ENCODE measurements around the gene MVB12B. TPM values are rescaled to one million over a fixed set of nuclear protein-coding genes. Genes with fewer than 3 reads are reported as not detected.
A peak's percentile ranks its signal among the peaks of the same experiment; 100 is the strongest.

MVB12B gene
- total RNA-seq, 1 experiment from 2014 or later: 5.8 TPM

GRCh38 chr9:126398403-126399058, 71.9 kb downstream of the MVB12B start:
- no peaks in the 10 kb centered on the region for H3K27me3 ChIP-seq (ENCODE audit: insufficient read depth, low read length)
- H3K4ac ChIP-seq (ENCODE audit: low read depth, low read length): no peak overlapping the region
- no peaks in the 10 kb centered on the region for H3K79me2 ChIP-seq (ENCODE audit: insufficient read depth, low read length)
- no peak overlapping the region for H3K18ac ChIP-seq (ENCODE audit: insufficient read length, low read depth, low read length)
- H2BK12ac ChIP-seq (ENCODE audit: insufficient read length, low read depth, low read length): no peak overlapping the region
- no peak overlapping the region for H3K27ac ChIP-seq (ENCODE audit: insufficient read length, low read depth, low read length)
- H4K8ac ChIP-seq (replicated peaks; ENCODE audit: insufficient read length, low read depth, low read length): no peak overlapping the region
- no peaks in the 10 kb centered on the region for H3K36me3 Mint-ChIP-seq (ENCODE audit: insufficient read depth in 1 of 3, low read depth in 3 of 3)
- no peak overlapping the region for H4K5ac ChIP-seq (ENCODE audit: insufficient read length, low read depth, low read length)
- no peak overlapping the region for H3K4me2 ChIP-seq (ENCODE audit: insufficient read depth, insufficient read length, low read length)
- H2BK120ac ChIP-seq (ENCODE audit: low read depth, low read length, poor library complexity, severe bottlenecking): no peak overlapping the region
- no peak overlapping the region for H3K9ac ChIP-seq (ENCODE audit: extremely low read depth, insufficient read length, low read length)
- no peak overlapping the region for H4K91ac ChIP-seq (ENCODE audit: insufficient read length, low read depth, low read length)
- TF ChIP-seq CTCF (conservative IDR thresholded peaks at IDR 0.05): peak; percentile 99
- H3K9me3 ChIP-seq (ENCODE audit: control insufficient read depth, low read depth, low read length): no peaks in the 10 kb centered on the region
- no peaks in the 10 kb centered on the region for H3K23me2 ChIP-seq (ENCODE audit: insufficient read length, low read depth, low read length, poor library complexity, severe bottlenecking)
- no peak overlapping the region for H2AK5ac ChIP-seq (ENCODE audit: insufficient read length, low read length)
- no peak overlapping the region for H3K4me3 Mint-ChIP-seq
- WGBS (ENCODE audit: extremely low coverage, insufficient read length, low lambda C conversion rate): no CpG with 5 or more reads among the region's 25 CpGs
- no peaks in the 10 kb centered on the region for H4K20me1 ChIP-seq (ENCODE audit: control insufficient read depth, insufficient read depth, insufficient read length)
- H3T11ph ChIP-seq (ENCODE audit: low read length): no peak overlapping the region
- H3K23ac ChIP-seq (ENCODE audit: insufficient read length, low read depth, low read length): no peak overlapping the region
- H3K4me1 ChIP-seq (ENCODE audit: insufficient read depth, low read length): no peaks in the 10 kb centered on the region
- peak; percentile 80 for DNase-seq
- H3K79me1 ChIP-seq (ENCODE audit: insufficient read depth, low read depth, low read length, poor library complexity, severe bottlenecking): no peaks in the 10 kb centered on the region
- H2AFZ ChIP-seq (ENCODE audit: low read length): no peak overlapping the region
- no peaks in the 10 kb centered on the region; the same call in none of the 2 replicates for H3K27me3 Mint-ChIP-seq (ENCODE audit: low read depth)
- H3K4me1 Mint-ChIP-seq: peaks cover 5 to 6% of the 10 kb centered on the region in 2 experiments; a peak in 2 of 4 replicates
- no peak overlapping the region for H2BK20ac ChIP-seq (ENCODE audit: low read depth, low read length, poor library complexity, severe bottlenecking)
- H3K56ac ChIP-seq (ENCODE audit: insufficient read length, low read depth, low read length): no peak overlapping the region
- no peaks in the 10 kb centered on the region for H3K9me3 Mint-ChIP-seq
- no peak overlapping the region for H2BK15ac ChIP-seq (ENCODE audit: low read depth, low read length)
- H2BK5ac ChIP-seq (ENCODE audit: insufficient read length, low read length): no peak overlapping the region
- no peak overlapping the region for H3K14ac ChIP-seq (ENCODE audit: insufficient read depth, low read length)
- H3K27ac Mint-ChIP-seq: no peak overlapping the region
